NOMO-1 treated with DMSO at 0.1 percent for 48 hours (cell line): Measurements from ENCODE around the gene HTR4.
"Not testable (repeated sequence)": the region's sequence is repeated elsewhere in the genome, so short reads cannot be mapped to it uniquely, and the experiment has no call there.

Experiments used
- DNase-seq: peaks from one replicate; lab custom pipeline; 2025; ENCODE audit not compliant: unreplicated experiment; lab: John Stamatoyannopoulos, UW

Gene HTR4

GRCh38 chr5:148653836-148654781 is at the start of gene HTR4:
TSS of gene HTR4 (minus strand) at chr5:148654527. CDS start at chr5:148637014, 17,513 bp downstream.
- DNase-seq: no peak

- no peak for DNase-seq
These were observed 47.8 kb upstream of the HTR4 start for GRCh38 chr5:148702019-148702596.

GRCh38 chr5:148699028-148699427 is 44.7 kb upstream of the HTR4 start:
- DNase-seq: peak; percentile 37

- no peak for DNase-seq
These were observed 43.5 kb upstream of the HTR4 start for GRCh38 chr5:148697809-148698196.

- DNase-seq: no peak
These were observed 43.0 kb upstream of the HTR4 start for GRCh38 chr5:148697180-148697808.

GRCh38 chr5:148696187-148697036 is 42.1 kb upstream of the HTR4 start:
- DNase-seq: no peak

- no peak for DNase-seq
These were observed 36.6 kb upstream of the HTR4 start for GRCh38 chr5:148690945-148691344.

GRCh38 chr5:148688787-148689186 is 34.5 kb upstream of the HTR4 start:
- DNase-seq: no peak

- DNase-seq: no peak
These were observed 33.5 kb upstream of the HTR4 start for GRCh38 chr5:148687871-148688270.

- peak; percentile 14 for DNase-seq
These were observed 33.1 kb upstream of the HTR4 start for GRCh38 chr5:148687427-148687826.

GRCh38 chr5:148686660-148687059 is 32.3 kb upstream of the HTR4 start:
- no peak for DNase-seq

- no peak for DNase-seq
These were observed 31.3 kb upstream of the HTR4 start for GRCh38 chr5:148685520-148686134.

GRCh38 chr5:148684528-148684927 is 30.2 kb upstream of the HTR4 start:
- DNase-seq: no peak

- DNase-seq: no peak
These were observed 29.3 kb upstream of the HTR4 start for GRCh38 chr5:148683651-148684050.

- no peak for DNase-seq
These were observed 28.0 kb upstream of the HTR4 start for GRCh38 chr5:148682058-148683026.

GRCh38 chr5:148681157-148682057 is 27.1 kb upstream of the HTR4 start:
- DNase-seq: no peak

- not testable (repeated sequence) for DNase-seq
These were observed 19.4 kb upstream of the HTR4 start for GRCh38 chr5:148673704-148674103.

- DNase-seq: no peak
These were observed 12.0 kb upstream of the HTR4 start for GRCh38 chr5:148666353-148666752.
